Nephron (organoid): ENCODE measurements around the gene NEGR1.

Experiments
- H3K27ac Mint-ChIP-seq, 3 experiments: 2 replicates each; pipeline ENCODE4 v1.8.0; 2020; ENCODE audit warnings: mixed read lengths in 3 of 3, mild to moderate bottlenecking in 2 of 3, moderate library complexity in 1 of 3
- H3K27me3 Mint-ChIP-seq: 2 replicates; pipeline ENCODE4 v1.8.0; 2021; ENCODE audit warnings: low read depth, mild to moderate bottlenecking, moderate library complexity, mixed read lengths
- H3K36me3 Mint-ChIP-seq: 2 replicates; pipeline ENCODE4 v1.8.0; 2020; ENCODE audit warnings: low read depth, mixed read lengths
- H3K4me1 Mint-ChIP-seq: 2 replicates; pipeline ENCODE4 v1.8.0; 2020; ENCODE audit warnings: mixed read lengths
- H3K4me3 Mint-ChIP-seq, 3 experiments: 2 replicates each; pipeline ENCODE4 v1.8.0; 2020; ENCODE audit warnings: mild to moderate bottlenecking in 3 of 3, mixed read lengths in 3 of 3, moderate library complexity in 2 of 3
- H3K9me3 Mint-ChIP-seq: 2 replicates; pipeline ENCODE4 v1.8.0; 2020; ENCODE audit warnings: mixed read lengths
- CTCF ChIP-seq, 3 experiments: fragments of 200-600 bp; sonication (generic); IDR thresholded peaks; one replicate each; pipeline ENCODE4 v1.5.0; 2021; ENCODE audit warnings: antibody characterized with exemption in 3 of 3; ENCODE audit not compliant: unreplicated experiment in 3 of 3

The NEGR1 gene

GRCh38 chr1:71657891-71658679, 624.3 kb downstream of the NEGR1 start:
- H3K4me3 Mint-ChIP-seq = no peak overlapping the region
- no peaks in the 10 kb centered on the region for H3K36me3 Mint-ChIP-seq
- H3K27ac Mint-ChIP-seq = peak overlapping the region in 1 of 3 experiments; percentile 75
- peaks cover 11% of the 10 kb centered on the region for H3K4me1 Mint-ChIP-seq
- H3K9me3 Mint-ChIP-seq = no peaks in the 10 kb centered on the region
- no peaks in the 10 kb centered on the region for H3K27me3 Mint-ChIP-seq
- TF ChIP-seq CTCF (IDR thresholded peaks at IDR 0.05; ENCODE audit: unreplicated experiment in 3 of 3) = no peak

GRCh38 chr1:71656902-71657301, 625.4 kb downstream of the NEGR1 start:
- Mint-ChIP-seq H3K36me3 (no peaks in the 10 kb centered on the region), H3K9me3 (no peaks in the 10 kb centered on the region), H3K4me1 (peaks cover 11% of the 10 kb centered on the region), H3K4me3 (no peak overlapping the region), H3K27me3 (no peaks in the 10 kb centered on the region), H3K27ac (no peak overlapping the region)
- TF ChIP-seq CTCF (IDR thresholded peaks at IDR 0.05; ENCODE audit: unreplicated experiment in 3 of 3) = no peak

- Mint-ChIP-seq H3K4me1 (peaks cover 11% of the 10 kb centered on the region), H3K36me3 (no peaks in the 10 kb centered on the region), H3K27ac (no peak overlapping the region), H3K4me3 (no peak overlapping the region), H3K9me3 (no peaks in the 10 kb centered on the region), H3K27me3 (no peaks in the 10 kb centered on the region)
- no peak for TF ChIP-seq CTCF (IDR thresholded peaks at IDR 0.05; ENCODE audit: unreplicated experiment in 3 of 3)
Measured at GRCh38 chr1:71655604-71656003, 626.7 kb downstream of the NEGR1 start.

DNA sequence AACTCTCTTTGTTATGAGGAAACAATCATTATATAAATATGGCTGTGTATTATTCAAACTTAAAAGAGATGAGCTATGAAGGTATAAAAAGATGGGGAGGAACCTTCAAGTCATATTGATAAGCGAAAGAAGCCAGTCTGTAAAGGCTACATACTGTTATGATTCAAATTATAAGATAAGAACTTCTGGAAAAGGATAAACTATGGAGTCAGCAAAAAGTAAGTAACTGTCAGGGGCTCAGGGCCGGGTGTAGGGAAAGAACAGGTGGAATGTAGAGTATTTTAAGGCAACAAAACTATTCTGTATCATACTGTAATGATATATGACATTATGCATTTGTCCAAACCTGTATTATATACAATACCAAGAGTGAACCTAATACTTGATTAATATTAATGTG, 628.4 kb downstream of the NEGR1 start:
- H3K27me3 Mint-ChIP-seq = no peaks in the 10 kb centered on the region
- peaks cover 15% of the 10 kb centered on the region for H3K4me1 Mint-ChIP-seq
- no peaks in the 10 kb centered on the region for H3K9me3 Mint-ChIP-seq
- H3K4me3 Mint-ChIP-seq = no peak overlapping the region
- no peak for TF ChIP-seq CTCF (IDR thresholded peaks at IDR 0.05; ENCODE audit: unreplicated experiment in 3 of 3)
- no peak overlapping the region for H3K27ac Mint-ChIP-seq
- no peaks in the 10 kb centered on the region for H3K36me3 Mint-ChIP-seq

DNA sequence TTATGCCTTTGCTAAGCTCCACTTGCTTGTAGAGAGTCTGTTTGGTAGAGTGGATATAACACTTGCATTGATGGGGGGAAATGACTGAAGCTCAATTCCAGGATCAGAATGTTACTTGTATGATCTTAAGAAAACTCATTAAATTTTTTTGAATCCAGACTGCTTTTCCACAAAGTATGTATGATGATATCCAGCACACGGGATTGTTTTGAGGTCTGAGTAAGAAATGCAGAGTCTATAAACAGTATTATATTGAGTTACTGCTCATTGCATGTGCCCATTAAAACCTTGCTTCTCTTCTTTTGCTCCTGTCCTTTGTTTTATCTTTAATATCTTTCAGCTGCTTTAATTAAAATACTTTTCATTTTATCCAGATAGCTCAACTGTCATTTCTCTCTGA, 631.1 kb downstream of the NEGR1 start:
- H3K4me3 Mint-ChIP-seq = no peak overlapping the region
- H3K4me1 Mint-ChIP-seq = peaks cover 13% of the 10 kb centered on the region
- no peaks in the 10 kb centered on the region for H3K36me3 Mint-ChIP-seq
- H3K27ac Mint-ChIP-seq = no peak overlapping the region
- no peaks in the 10 kb centered on the region for H3K9me3 Mint-ChIP-seq
- H3K27me3 Mint-ChIP-seq = no peaks in the 10 kb centered on the region
- no peak for TF ChIP-seq CTCF (IDR thresholded peaks at IDR 0.05; ENCODE audit: unreplicated experiment in 3 of 3)

DNA sequence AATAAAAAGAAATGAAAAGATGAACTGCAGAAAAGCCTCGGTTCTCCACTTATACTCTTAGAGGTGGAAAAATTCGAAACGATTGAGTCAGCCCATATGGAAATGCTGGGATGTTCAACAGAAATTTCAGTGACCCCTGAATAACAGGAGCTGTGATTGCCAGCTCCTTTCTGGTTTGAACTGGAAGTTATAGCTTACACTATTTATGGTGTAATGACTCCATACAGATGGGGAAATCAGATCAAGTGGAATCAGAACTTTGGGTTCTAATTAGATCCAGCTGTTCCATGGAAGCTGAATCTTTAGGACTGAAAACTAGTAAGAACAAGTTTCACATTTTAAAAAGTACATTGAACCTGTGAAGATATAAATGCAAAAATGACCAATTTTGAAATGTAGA, 632.2 kb downstream of the NEGR1 start:
- H3K4me1 Mint-ChIP-seq = peaks cover 13% of the 10 kb centered on the region
- TF ChIP-seq CTCF (IDR thresholded peaks at IDR 0.05; ENCODE audit: unreplicated experiment in 3 of 3) = no peak
- H3K36me3 Mint-ChIP-seq = no peaks in the 10 kb centered on the region
- no peak overlapping the region for H3K4me3 Mint-ChIP-seq
- H3K9me3 Mint-ChIP-seq = no peaks in the 10 kb centered on the region
- H3K27me3 Mint-ChIP-seq = no peaks in the 10 kb centered on the region
- peak overlapping the region in 1 of 3 experiments; percentile 37 for H3K27ac Mint-ChIP-seq
